Caco-2 (cell line): ENCODE results near the gene UMAD1. TPM values are rescaled to one million over a fixed set of nuclear protein-coding genes. Genes with fewer than 3 reads are reported as not detected.

Experiments used
- BruUV-seq: library from RNA; stranded (reverse); fragments of 400-500 nt; replicated peaks from 2 replicates; lab custom pipeline; 2021; lab: Mats Ljungman, UMichigan
- CTCF ChIA-PET: fragments of 300-600 bp; sonication (Branson Sonifier 250); formaldehyde crosslinking; loops from one replicate; lab custom pipeline; 2022; ENCODE audit warnings: antibody characterized with exemption; lab: Charles Lee
- POLR2A ChIA-PET: fragments of 300-600 bp; sonication (Branson Sonifier 250); formaldehyde crosslinking; loops from one replicate; lab custom pipeline; 2022; ENCODE audit warnings: antibody characterized with exemption; lab: Charles Lee
- DNase-seq, 2 experiments: peaks; one replicate each; pipeline versions ENCODE4 v3.0.0 to v3.0.0-alpha.2; 2020 to 2022
- H3K27me3 ChIP-seq: replicated peaks from 2 replicates; pipeline ENCODE4 v1.6.0; 2011; ENCODE audit warnings: low read length; ENCODE audit not compliant: control insufficient read depth, insufficient read depth
- H3K36me3 ChIP-seq: 2 replicates; pipeline ENCODE4 v1.5.1; 2011; ENCODE audit warnings: low read length; ENCODE audit not compliant: control insufficient read depth, insufficient read depth
- H3K4me1 ChIP-seq: fragments of 250-450 bp; sonication (Bioruptor Pico); 2 replicates; pipeline ENCODE4 v1.5.1; 2020; ENCODE audit warnings: mild to moderate bottlenecking
- H3K4me3 ChIP-seq: 2 replicates; pipeline ENCODE4 v1.5.1; 2011; ENCODE audit warnings: low read depth, mild to moderate bottlenecking, control low read depth, low read length
- H3K9me3 ChIP-seq: fragments of 250-450 bp; sonication (Bioruptor Pico); 2 replicates; pipeline ENCODE4 v1.5.1; 2020; ENCODE audit warnings: mild to moderate bottlenecking, moderate library complexity
- H3K27ac Mint-ChIP-seq: one replicate; pipeline ENCODE4 v1.8.0; 2022; ENCODE audit warnings: mixed read lengths; ENCODE audit not compliant: unreplicated experiment
- H3K27me3 Mint-ChIP-seq: one replicate; pipeline ENCODE4 v1.8.0; 2022; ENCODE audit warnings: mixed read lengths; ENCODE audit not compliant: insufficient read depth, unreplicated experiment
- H3K36me3 Mint-ChIP-seq: one replicate; pipeline ENCODE4 v1.8.0; 2022; ENCODE audit warnings: mild to moderate bottlenecking, mixed read lengths; ENCODE audit not compliant: insufficient read depth, unreplicated experiment
- H3K4me1 Mint-ChIP-seq: one replicate; pipeline ENCODE4 v1.8.0; 2022; ENCODE audit warnings: low read depth, mixed read lengths; ENCODE audit not compliant: unreplicated experiment
- H3K4me3 Mint-ChIP-seq: one replicate; pipeline ENCODE4 v1.8.0; 2022; ENCODE audit warnings: mild to moderate bottlenecking, moderate library complexity, mixed read lengths; ENCODE audit not compliant: unreplicated experiment
- H3K9me3 Mint-ChIP-seq: one replicate; pipeline ENCODE4 v1.8.0; 2022; ENCODE audit warnings: mixed read lengths; ENCODE audit not compliant: unreplicated experiment
- CTCF ChIP-seq, 2 experiments: fragments of 200-600 bp in 1 of 2; IDR thresholded peaks; 1 replicate in 1 of 2; 2 replicates in 1 of 2; pipeline versions ENCODE4 v1.5.1 to v1.8.0; 2011 to 2022; ENCODE audit warnings: antibody characterized with exemption in 1 of 2, control low read depth in 1 of 2, inconsistent platforms in 1 of 2, low read depth in 1 of 2, low read length in 1 of 2, mild to moderate bottlenecking in 1 of 2, moderate library complexity in 1 of 2; ENCODE audit not compliant: insufficient read depth in 1 of 2, severe bottlenecking in 1 of 2, unreplicated experiment in 1 of 2
- intact Hi-C: fragments of 100-400 bp; cut with micrococcal nuclease; formaldehyde crosslinking; loops from one replicate; pipeline ENCODE4 v1.10.0; 2022; ENCODE audit not compliant: unreplicated experiment
- total RNA-seq: library from RNA; stranded (reverse); gene quantifications from 2 replicates; pipeline ENCODE4 v1.2.3, GENCODE V29; 2022

Gene UMAD1
- total RNA-seq, 1 experiment from 2014 or later = 20.0 TPM

- no TSS peak for BruUV-seq
- Mint-ChIP-seq H3K27me3 (no peaks in the 10 kb centered on the region), H3K4me3 (no peak overlapping the region), H3K9me3 (no peaks in the 10 kb centered on the region), H3K4me1 (peaks cover 8% of the 10 kb centered on the region), H3K27ac (no peak overlapping the region), H3K36me3 (peaks cover 6% of the 10 kb centered on the region)
- H3K9me3 ChIP-seq = no peaks in the 10 kb centered on the region
- no peaks in the 10 kb centered on the region for H3K27me3 ChIP-seq
- H3K4me1 ChIP-seq = peaks cover 1% of the 10 kb centered on the region; the same call in 1 of the 2 replicates
- intact Hi-C loops = no loop called here
- TF ChIP-seq CTCF (IDR thresholded peaks at IDR 0.05; ENCODE audit: insufficient read depth in 1 of 2, low read depth in 1 of 2, low read length in 1 of 2, severe bottlenecking in 1 of 2, unreplicated experiment in 1 of 2) = no peak
- H3K4me3 ChIP-seq = no peak overlapping the region
- CTCF ChIA-PET = no interaction called here
- no peak for DNase-seq
- H3K36me3 ChIP-seq = no peaks in the 10 kb centered on the region
- POLR2A ChIA-PET = no interaction called here
Measured at GRCh38 chr7:7745966-7746365, 105.4 kb downstream of the UMAD1 start.

GRCh38 chr7:7746458-7746857 lies 105.9 kb downstream of the UMAD1 start:
- Mint-ChIP-seq H3K36me3 (peaks cover 6% of the 10 kb centered on the region), H3K27me3 (no peaks in the 10 kb centered on the region), H3K4me1 (peaks cover 13% of the 10 kb centered on the region), H3K27ac (no peak overlapping the region), H3K4me3 (no peak overlapping the region), H3K9me3 (no peaks in the 10 kb centered on the region)
- no peak for DNase-seq
- BruUV-seq = no TSS peak
- TF ChIP-seq CTCF (IDR thresholded peaks at IDR 0.05; ENCODE audit: insufficient read depth in 1 of 2, low read depth in 1 of 2, low read length in 1 of 2, severe bottlenecking in 1 of 2, unreplicated experiment in 1 of 2) = no peak
- Histone ChIP-seq H3K4me3 (no peak overlapping the region), H3K36me3 (no peaks in the 10 kb centered on the region), H3K9me3 (no peaks in the 10 kb centered on the region), H3K4me1 (peaks cover 5% of the 10 kb centered on the region; the same call in 1 of the 2 replicates), H3K27me3 (no peaks in the 10 kb centered on the region)
- CTCF ChIA-PET = no interaction called here
- POLR2A ChIA-PET = no interaction called here
- intact Hi-C loops = no loop called here

DNA sequence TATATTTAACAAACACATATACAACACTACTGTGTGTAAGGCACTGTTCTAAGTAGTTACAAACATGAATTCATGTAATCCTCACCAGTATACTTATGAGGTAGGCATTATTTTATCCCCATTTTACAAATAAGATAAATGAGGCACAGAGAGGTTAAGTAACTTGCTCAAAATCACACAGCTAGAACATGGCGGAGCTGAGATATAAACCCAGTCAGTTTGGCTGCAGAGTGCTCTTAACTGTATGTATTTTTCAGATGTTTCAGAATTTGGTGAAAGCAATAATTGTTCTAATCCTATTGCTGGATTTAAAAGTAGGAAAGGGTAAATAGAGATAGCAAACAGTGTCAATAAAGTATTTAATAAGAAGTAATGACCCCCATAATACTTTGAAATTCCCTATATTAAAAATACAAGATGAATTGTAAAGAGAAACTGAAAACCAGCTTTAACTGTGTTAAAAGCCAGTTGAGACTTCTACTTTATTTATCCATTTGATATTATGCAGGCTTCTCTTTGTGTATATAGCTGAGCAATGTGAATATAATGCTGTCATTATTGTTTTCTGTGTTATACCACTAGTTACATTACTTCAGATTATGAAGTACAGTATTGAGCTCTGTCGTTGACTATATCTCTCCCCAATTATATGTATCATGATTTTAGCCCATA lies 110.2 kb downstream of the UMAD1 start:
- Mint-ChIP-seq H3K36me3 (no peaks in the 10 kb centered on the region), H3K4me1 (peaks cover 12% of the 10 kb centered on the region), H3K27ac (no peak overlapping the region), H3K9me3 (no peaks in the 10 kb centered on the region), H3K27me3 (no peaks in the 10 kb centered on the region), H3K4me3 (no peak overlapping the region)
- TF ChIP-seq CTCF (IDR thresholded peaks at IDR 0.05; ENCODE audit: insufficient read depth in 1 of 2, low read depth in 1 of 2, low read length in 1 of 2, severe bottlenecking in 1 of 2, unreplicated experiment in 1 of 2) = no peak
- Histone ChIP-seq H3K4me1 (peaks cover 9% of the 10 kb centered on the region; the same call in 1 of the 2 replicates), H3K9me3 (no peaks in the 10 kb centered on the region), H3K27me3 (no peaks in the 10 kb centered on the region), H3K4me3 (no peak overlapping the region), H3K36me3 (no peaks in the 10 kb centered on the region)
- POLR2A ChIA-PET = interaction anchor here (0.6 kb wide), 1 partner anchor 10 kb away, joined by 3 read pairs; no protein-coding TSS in a partner anchor
- no TSS peak for BruUV-seq
- CTCF ChIA-PET = no interaction called here
- no peak for DNase-seq
- intact Hi-C loops = no loop called here
